Endothelial cell of umbilical vein (primary cell): ENCODE data around the gene ZNF84. TPM values are rescaled to one million over a fixed set of nuclear protein-coding genes. Genes with fewer than 3 reads are reported as not detected.

Experiments
- BruUV-seq: library from RNA; stranded (reverse); fragments of 400-500 nt; replicated peaks from 2 replicates; lab custom pipeline; 2021; lab: Mats Ljungman, UMichigan
- CTCF ChIA-PET: fragments of 300-600, 350-600 bp; sonication (Branson Sonifier 250); formaldehyde crosslinking; loops from one replicate; lab custom pipeline; 2021; ENCODE audit warnings: antibody characterized with exemption, inconsistent platforms; lab: Charles Lee
- POLR2A ChIA-PET: fragments of 300-600, 350-600 bp; sonication (Branson Sonifier 250); formaldehyde crosslinking; loops from one replicate; lab custom pipeline; 2021; ENCODE audit warnings: antibody characterized with exemption, inconsistent platforms; lab: Charles Lee
- DNase-seq: peaks from one replicate; pipeline ENCODE4 v3.0.0-alpha.2; 2011; ENCODE audit warnings: low read depth, low spot score
- FAIRE-seq: peaks from 2 replicates; lab custom pipeline; 2011; peaks lifted over from hg19 to GRCh38; lab: Jason Lieb, UNC
- H2AFZ ChIP-seq: 2 replicates; pipeline ENCODE4 v1.6.0; 2012; ENCODE audit warnings: low read depth, low read length, control low read depth, inconsistent platforms
- H3K27ac ChIP-seq: 2 replicates; pipeline ENCODE4 v1.5.1; 2011; ENCODE audit warnings: low read depth, mild to moderate bottlenecking, control low read depth, low read length, moderate library complexity; ENCODE audit not compliant: insufficient read depth
- H3K27me3 ChIP-seq, 2 experiments: 2 replicates each; pipeline versions ENCODE4 v1.6.0 to v1.6.1; 2011; ENCODE audit warnings: low read length in 2 of 2, mixed read lengths in 1 of 2; ENCODE audit not compliant: control insufficient read depth in 2 of 2, insufficient read depth in 2 of 2
- H3K36me3 ChIP-seq, 2 experiments: 2 replicates in 1 of 2; 3 replicates in 1 of 2; pipeline ENCODE4 v1.5.1; 2011; ENCODE audit warnings: low read length in 2 of 2, mild to moderate bottlenecking in 1 of 2, moderate library complexity in 1 of 2; ENCODE audit not compliant: control insufficient read depth in 2 of 2, insufficient read depth in 2 of 2; ENCODE audit errors: extremely low read depth in 1 of 2
- H3K4me1 ChIP-seq: 3 replicates; pipeline ENCODE4 v1.5.1; 2011; ENCODE audit warnings: mild to moderate bottlenecking, low read length; ENCODE audit not compliant: control insufficient read depth, insufficient read depth; ENCODE audit errors: extremely low read depth
- H3K4me2 ChIP-seq: 2 replicates; pipeline ENCODE4 v1.6.1; 2011; ENCODE audit warnings: low read length, control low read depth, mixed read lengths; ENCODE audit not compliant: insufficient read depth
- H3K4me3 ChIP-seq, 3 experiments: fragments of 200-600 bp in 1 of 3; sonication (generic), shearing (Covaris generic) in 1 of 3; replicated peaks in 1 of 3; 2 replicates each; pipeline ENCODE4 v1.5.1; 2011 to 2016; ENCODE audit warnings: control low read depth in 3 of 3, low read length in 3 of 3, mild to moderate bottlenecking in 2 of 3, inconsistent platforms in 1 of 3, low read depth in 1 of 3, moderate library complexity in 1 of 3; ENCODE audit not compliant: insufficient read depth in 1 of 3
- H3K79me2 ChIP-seq: 2 replicates; pipeline ENCODE4 v1.6.0; 2012; ENCODE audit warnings: low read length, inconsistent platforms; ENCODE audit not compliant: control insufficient read depth, insufficient read depth
- H3K9ac ChIP-seq: replicated peaks from 2 replicates; pipeline ENCODE3; 2011; ENCODE audit warnings: low read length, control low read depth; ENCODE audit not compliant: insufficient read depth; ENCODE audit errors: extremely low read depth
- H3K9me1 ChIP-seq: replicated peaks from 3 replicates; pipeline ENCODE4 v1.6.0; 2011; ENCODE audit warnings: mild to moderate bottlenecking, low read length; ENCODE audit not compliant: control insufficient read depth, insufficient read depth; ENCODE audit errors: extremely low read depth
- H3K9me3 ChIP-seq: replicated peaks from 2 replicates; pipeline ENCODE4 v1.5.1; 2012; ENCODE audit warnings: low read length, inconsistent platforms; ENCODE audit not compliant: control insufficient read depth, insufficient read depth
- H4K20me1 ChIP-seq: replicated peaks from 2 replicates; pipeline ENCODE3; 2011; ENCODE audit warnings: mild to moderate bottlenecking, low read length; ENCODE audit not compliant: control insufficient read depth, insufficient read depth; ENCODE audit errors: extremely low read depth
- EZH2 ChIP-seq: IDR thresholded peaks from 2 replicates; pipeline ENCODE4 v1.6.1; 2012; ENCODE audit warnings: borderline replicate concordance, low read depth, mild to moderate bottlenecking, moderate library complexity, low read length, inconsistent platforms; ENCODE audit not compliant: severe bottlenecking
- GATA2 ChIP-seq: IDR thresholded peaks from 2 replicates; pipeline ENCODE4 v1.7.0; 2011; ENCODE audit warnings: low read depth, mild to moderate bottlenecking, moderate library complexity, mixed read lengths, low read length; ENCODE audit not compliant: insufficient read length, insufficient read depth
- JUN ChIP-seq: IDR thresholded peaks from 2 replicates; pipeline ENCODE4 v1.6.1; 2011; ENCODE audit warnings: borderline replicate concordance, low read depth; ENCODE audit not compliant: insufficient read length, insufficient read depth
- MYC ChIP-seq: IDR thresholded peaks from one replicate; pipeline ENCODE4 v1.6.1; 2011; ENCODE audit warnings: mild to moderate bottlenecking, low read depth, low read length
- POLR2A ChIP-seq: IDR thresholded peaks from 2 replicates; pipeline ENCODE4 v1.6.1; 2012; ENCODE audit warnings: low read depth, mild to moderate bottlenecking, control low read depth, low read length
- POLR2AphosphoS5 ChIP-seq: IDR thresholded peaks from 2 replicates; pipeline ENCODE4 v1.6.1; 2012; ENCODE audit warnings: low read depth, mild to moderate bottlenecking, control low read depth, low read length, moderate library complexity; ENCODE audit not compliant: insufficient read depth
- dilution Hi-C: fragments of 300-500 bp; cut with MboI; formaldehyde crosslinking; loops from one replicate; pipeline ENCODE4 v1.15.0; 2019; ENCODE audit warnings: low sequenced_read_pairs; ENCODE audit not compliant: extremely low pct_ligation_motif_present
- intact Hi-C: fragments of 100-400 bp; cut with micrococcal nuclease; formaldehyde crosslinking; loops from one replicate; pipeline ENCODE4 v1.10.0; 2022
- polyA plus RNA-seq, 4 experiments: library from polyadenylated mRNA; depleted of rRNA in 3 of 4; stranded (reverse) in 3 of 4; unstranded in 1 of 4; fragments of >200 nt; gene quantifications; 2 replicates each; pipeline versions ENCODE4 v1.2.1 to v1.2.3, GENCODE V29; 2011 to 2012; ENCODE audit warnings: missing spikeins in 1 of 4
- total RNA-seq: library from RNA; stranded (reverse); gene quantifications from 2 replicates; pipeline ENCODE4 v1.2.3, GENCODE V29; 2021
- TF ChIP-seq, protein P1 (sequence below): IDR thresholded peaks from 2 replicates; pipeline ENCODE4 v1.6.1; 2011; ENCODE audit not compliant: insufficient read depth, insufficient read length

Gene ZNF84
- total and polyA plus RNA-seq, 2 donors (not counting 3 experiments of a cell fraction or from before 2014, with no cell fraction given): 8.8 to 26.0 TPM

DNA sequence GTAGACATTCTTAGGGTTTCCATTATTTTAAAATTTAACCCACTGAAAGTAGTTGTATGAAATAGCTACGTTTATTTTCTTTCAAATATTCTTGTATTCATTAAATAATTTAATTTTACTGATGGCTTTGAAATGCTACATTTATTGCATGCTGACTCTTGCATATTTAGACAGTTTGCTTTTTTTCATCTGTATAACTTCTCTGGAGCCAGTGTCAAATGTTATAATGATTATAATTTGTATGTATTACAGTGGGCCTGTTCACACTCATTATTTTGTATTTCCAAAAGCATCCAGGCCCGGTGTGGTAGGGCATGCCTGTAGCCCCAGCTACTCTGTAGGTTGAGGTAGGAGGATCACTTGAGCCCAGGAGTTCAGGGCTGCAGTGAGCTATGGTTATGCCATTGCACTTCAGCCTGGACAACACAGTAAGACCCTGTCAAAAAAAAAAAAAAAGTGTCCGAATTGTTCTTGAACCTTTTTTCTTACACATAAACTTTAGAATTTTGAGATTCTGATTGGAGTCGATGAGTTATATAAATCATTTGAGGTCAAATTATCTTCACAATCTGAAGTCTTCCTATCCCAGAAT is 905 bp downstream of the ZNF84 start:
- DNase-seq (peak; percentile 6), FAIRE-seq (no peak)
- CTCF ChIA-PET: no interaction called here
- intact Hi-C loops (no loop called here), dilution Hi-C loops (no loop called here)
- POLR2A ChIA-PET: no interaction called here
- no peaks in the 10 kb centered on the region for H3K27me3 ChIP-seq
- H3K36me3 ChIP-seq: peaks cover 3 to 9% of the 10 kb centered on the region in 2 experiments
- H3K4me2 ChIP-seq: peak overlapping the region; percentile 76
- TSS peak; percentile 35 for BruUV-seq
- peak overlapping the region; percentile 42 to 90 (median 78) for H3K4me3 ChIP-seq
- H3K27ac ChIP-seq: no peak overlapping the region
- peaks cover 7% of the 10 kb centered on the region for H3K9me3 ChIP-seq
- H4K20me1 ChIP-seq: no peaks in the 10 kb centered on the region
- H2AFZ ChIP-seq: no peak overlapping the region
- peak overlapping the region; percentile 91 for H3K9ac ChIP-seq
- TF ChIP-seq, protein P1, sequence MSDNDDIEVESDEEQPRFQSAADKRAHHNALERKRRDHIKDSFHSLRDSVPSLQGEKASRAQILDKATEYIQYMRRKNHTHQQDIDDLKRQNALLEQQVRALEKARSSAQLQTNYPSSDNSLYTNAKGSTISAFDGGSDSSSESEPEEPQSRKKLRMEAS: no peak
- H3K9me1 ChIP-seq: no peaks in the 10 kb centered on the region
- H3K4me1 ChIP-seq: no peaks in the 10 kb centered on the region
- peaks cover 26% of the 10 kb centered on the region for H3K79me2 ChIP-seq

DNA sequence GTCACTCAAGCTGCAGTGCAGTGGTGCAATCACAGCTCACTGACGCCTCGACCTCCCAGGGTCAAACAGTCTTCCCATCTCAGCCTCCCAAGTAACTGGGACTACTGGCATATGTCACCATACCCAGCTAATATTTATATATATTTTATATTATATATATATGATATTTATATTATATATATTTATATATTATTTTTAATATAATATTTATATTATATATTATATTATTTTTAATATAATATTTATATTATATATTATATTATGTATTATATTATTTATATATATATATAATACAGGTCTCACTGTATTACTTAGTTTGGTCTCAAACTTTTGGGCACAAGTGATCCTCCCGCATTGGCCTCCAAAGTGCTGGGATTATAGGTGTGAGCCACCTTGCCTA is 9.4 kb downstream of the ZNF84 start:
- POLR2A ChIA-PET: no interaction called here
- DNase-seq: no peak
- dilution Hi-C loops: no loop called here
- intact Hi-C loops: no loop called here
- H3K9me1 ChIP-seq: no peaks in the 10 kb centered on the region
- no peak for TF ChIP-seq POLR2AphosphoS5
- TF ChIP-seq, protein P1: no peak
- no peak for TF ChIP-seq JUN
- TF ChIP-seq GATA2: no peak
- TF ChIP-seq MYC: no peak
- TF ChIP-seq POLR2A: no peak
- TF ChIP-seq EZH2: no peak
- peaks cover 21% of the 10 kb centered on the region for H3K9me3 ChIP-seq
- H4K20me1 ChIP-seq: no peaks in the 10 kb centered on the region
- no peak overlapping the region for H3K9ac ChIP-seq
- CTCF ChIA-PET: interaction anchor here (1.1 kb wide), 1 partner anchor 17 kb away, joined by 3 read pairs; no protein-coding TSS in a partner anchor
- H3K79me2 ChIP-seq: peaks cover 2% of the 10 kb centered on the region
- no peak overlapping the region for H3K4me2 ChIP-seq
- peaks cover 31 to 37% of the 10 kb centered on the region in 2 experiments for H3K36me3 ChIP-seq
- H2AFZ ChIP-seq: no peak overlapping the region
- no peaks in the 10 kb centered on the region for H3K4me1 ChIP-seq
- BruUV-seq: no TSS peak
- no peak for FAIRE-seq
- H3K4me3 ChIP-seq: no peak overlapping the region
- no peaks in the 10 kb centered on the region for H3K27me3 ChIP-seq
- no peak overlapping the region for H3K27ac ChIP-seq
